ENCODE results near the gene ZEB1.

- TF ChIP-seq CTCF (IDR thresholded peaks at IDR 0.05; ENCODE audit: poor library complexity, severe bottlenecking): no peak
- TF ChIP-seq TAF1 (IDR thresholded peaks at IDR 0.05; ENCODE audit: low read depth): no peak
- no peak for TF ChIP-seq POLR2AphosphoS5 (IDR thresholded peaks at IDR 0.05)
- TF ChIP-seq EP300 (conservative IDR thresholded peaks at IDR 0.05; ENCODE audit: poor library complexity, severe bottlenecking): no peak
- TF ChIP-seq SMC3 (conservative IDR thresholded peaks at IDR 0.05; ENCODE audit: poor library complexity): no peak
- no peak for TF ChIP-seq MXI1 (conservative IDR thresholded peaks at IDR 0.05; ENCODE audit: poor library complexity, severe bottlenecking)
- TF ChIP-seq EZH2 (IDR thresholded peaks at IDR 0.05; ENCODE audit: borderline replicate concordance, insufficient read depth, low read length, poor library complexity, severe bottlenecking): no peak
- TF ChIP-seq REST (IDR thresholded peaks at IDR 0.05; ENCODE audit: borderline replicate concordance): no peak
- no peak for TF ChIP-seq RAD21 (conservative IDR thresholded peaks at IDR 0.05)
Measured at GRCh38 chr10:31272841-31273240, 46.2 kb upstream of the ZEB1 start.

Data from neural cell (in vitro differentiated cells).